HG02938 (cell line): Measurements from ENCODE around the gene CACNA1C.

Source experiments
- ATAC-seq: cut with Tn5 transposase; IDR thresholded peaks from one replicate; pipeline ENCODE4 v1.9.1; 2021; ENCODE audit warnings: mild to moderate bottlenecking, moderate library complexity; ENCODE audit not compliant: unreplicated experiment

Gene CACNA1C

DNA sequence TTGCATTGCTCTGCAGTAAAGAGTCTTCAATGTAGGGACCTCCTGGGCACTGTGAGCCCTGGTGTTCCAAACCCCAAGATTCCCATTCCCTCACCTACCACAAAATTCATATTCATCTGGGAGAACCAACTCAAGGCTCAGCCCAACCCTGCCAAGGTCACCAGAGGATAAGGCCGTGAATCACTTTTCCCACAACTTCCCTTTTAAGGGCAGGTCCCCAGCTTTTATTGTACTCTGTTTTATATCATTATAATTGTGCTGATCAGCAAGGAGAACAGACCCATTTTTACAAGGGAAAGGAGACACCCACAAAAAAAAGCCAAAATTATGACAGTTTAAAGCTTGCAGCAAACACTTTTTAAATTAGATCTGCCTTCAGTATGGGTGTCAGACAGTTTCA, 379.0 kb downstream of the CACNA1C start:
- no peak for ATAC-seq

DNA sequence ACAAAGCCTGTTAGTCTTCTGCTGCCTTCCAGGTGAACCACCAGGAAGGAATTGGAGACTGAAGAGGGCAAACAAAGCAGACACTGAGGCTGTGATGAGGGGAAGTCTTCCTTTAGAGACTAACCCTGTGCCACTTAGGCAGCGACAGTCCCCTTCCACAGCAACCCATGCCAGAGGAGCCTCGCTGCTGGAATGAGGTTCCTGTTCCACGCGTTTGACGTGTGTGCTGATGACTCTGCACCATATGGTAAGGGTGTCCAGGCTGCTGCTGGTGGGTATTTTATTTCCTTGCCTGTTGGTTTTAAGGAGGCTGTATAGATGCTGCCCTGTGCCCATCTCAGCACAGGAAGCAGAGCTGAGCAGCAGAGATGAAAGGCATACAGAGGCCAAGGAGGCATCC, 380.1 kb downstream of the CACNA1C start:
- no peak for ATAC-seq

GRCh38 chr12:2435511-2435910, 382.7 kb downstream of the CACNA1C start:
- ATAC-seq: no peak

DNA sequence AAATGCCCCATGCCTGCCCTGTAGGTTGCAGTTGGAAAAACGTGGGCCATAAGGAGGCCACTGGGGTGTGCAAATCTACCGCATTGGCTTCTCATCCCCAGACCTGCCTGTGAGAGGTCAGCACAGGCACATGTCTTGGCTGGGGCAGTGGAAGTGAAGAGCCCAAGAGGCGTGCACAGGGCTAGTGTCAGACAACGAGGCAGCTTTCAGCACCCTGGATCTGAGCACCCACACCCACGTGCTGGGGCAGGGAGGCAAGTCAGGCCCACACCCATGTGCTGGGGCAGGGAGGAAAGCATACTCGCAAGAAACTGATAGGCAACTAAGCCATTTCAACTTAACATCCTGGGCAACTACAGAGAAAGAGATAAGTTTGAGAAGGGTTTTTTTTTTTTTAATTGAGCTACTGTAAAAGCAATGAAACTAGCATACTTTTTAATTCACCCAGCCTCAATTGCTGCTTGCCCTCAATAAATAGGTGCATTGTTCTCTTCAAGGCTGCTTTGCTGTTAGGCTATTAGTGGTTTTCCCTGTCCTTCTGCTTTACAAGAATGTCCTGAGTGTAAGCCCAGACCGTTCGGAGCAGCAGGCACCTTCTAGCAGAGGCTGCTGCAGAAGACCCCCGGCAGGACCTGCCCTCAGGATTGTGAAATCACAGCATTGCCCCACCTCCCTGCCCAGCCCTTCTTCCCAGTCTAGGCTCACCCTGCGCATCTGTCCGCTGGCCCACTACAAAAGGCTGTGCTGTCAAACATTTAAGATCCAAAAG, 386.7 kb downstream of the CACNA1C start:
- ATAC-seq: no peak

GRCh38 chr12:2443776-2444175, 391.0 kb downstream of the CACNA1C start:
- no peak for ATAC-seq

DNA sequence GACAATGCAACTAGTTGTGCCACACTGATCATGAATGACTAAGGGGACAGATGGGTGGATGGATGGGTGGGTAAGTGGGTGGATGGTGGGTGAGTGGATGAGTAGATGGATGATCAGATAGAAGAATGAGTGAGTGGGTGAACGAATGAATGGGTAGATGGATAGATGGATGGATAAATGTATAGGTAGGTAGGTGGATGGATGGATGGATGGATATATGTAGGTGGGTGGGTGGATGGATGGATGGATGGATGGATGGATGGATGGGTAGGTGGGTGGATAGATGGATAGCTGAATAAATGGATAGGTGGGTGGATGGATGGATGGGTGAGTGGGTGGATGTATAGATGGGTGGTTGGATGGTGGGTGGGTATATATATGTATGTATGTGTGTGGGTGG, 393.2 kb downstream of the CACNA1C start:
- ATAC-seq: no peak

GRCh38 chr12:2447861-2448260, 395.1 kb downstream of the CACNA1C start:
- ATAC-seq: no peak

- no peak for ATAC-seq
Measured at GRCh38 chr12:2449586-2449985, 396.8 kb downstream of the CACNA1C start.

- ATAC-seq: no peak
Measured at GRCh38 chr12:2450553-2450952, 397.8 kb downstream of the CACNA1C start.

DNA sequence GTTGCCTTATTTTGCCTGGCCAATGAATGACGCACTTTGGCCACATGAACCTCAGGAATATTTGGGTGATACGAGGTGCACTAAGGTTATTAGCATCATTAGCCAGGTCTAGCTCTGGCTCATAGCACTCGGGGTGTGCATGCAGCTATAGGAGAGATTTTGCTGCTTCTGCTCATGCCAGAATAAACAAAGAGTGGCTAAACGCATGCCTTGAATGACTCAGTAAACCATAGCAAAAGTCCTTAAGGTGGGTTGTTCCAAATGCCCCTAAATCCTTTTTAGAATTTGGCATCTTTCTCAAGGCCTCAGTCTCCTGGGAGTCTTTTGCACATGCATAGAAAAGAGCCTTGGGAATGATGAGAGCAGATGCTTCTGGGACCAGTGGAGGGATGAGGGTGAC, 398.2 kb downstream of the CACNA1C start:
- no peak for ATAC-seq

GRCh38 chr12:2451497-2451896, 398.7 kb downstream of the CACNA1C start:
- no peak for ATAC-seq

DNA sequence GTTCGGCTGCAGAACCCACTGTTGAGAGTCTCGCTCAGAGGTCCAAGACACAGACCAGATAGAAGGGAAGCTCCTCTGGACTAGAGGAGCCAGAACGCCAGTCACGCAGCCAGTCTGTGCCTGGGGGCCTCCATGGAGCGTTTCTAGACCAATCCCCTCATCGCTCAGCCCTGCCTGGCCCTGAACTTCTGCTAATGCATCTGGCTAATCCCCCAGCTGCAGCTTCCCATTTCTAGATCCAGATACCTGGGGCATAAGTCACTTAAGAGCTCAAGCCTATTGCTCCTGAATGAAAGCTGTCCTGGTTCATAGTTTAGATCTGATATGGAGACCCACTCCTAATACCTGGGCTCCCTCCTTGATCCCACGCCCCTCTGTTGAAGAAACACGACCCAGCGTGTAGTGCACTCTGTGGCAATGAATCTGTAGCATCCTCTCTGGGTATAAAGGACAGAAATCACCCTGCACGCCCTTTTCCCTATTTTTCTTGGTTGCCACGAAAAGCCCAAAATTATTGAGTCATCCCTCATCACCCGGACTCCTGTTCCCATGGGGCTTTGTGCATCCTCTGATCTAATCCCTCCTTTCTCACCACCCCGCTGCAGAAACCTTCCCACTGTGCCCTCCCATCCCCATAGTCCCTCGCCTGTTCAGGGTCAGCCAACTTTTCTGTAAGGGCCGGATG, 400.4 kb downstream of the CACNA1C start:
- no peak for ATAC-seq

DNA sequence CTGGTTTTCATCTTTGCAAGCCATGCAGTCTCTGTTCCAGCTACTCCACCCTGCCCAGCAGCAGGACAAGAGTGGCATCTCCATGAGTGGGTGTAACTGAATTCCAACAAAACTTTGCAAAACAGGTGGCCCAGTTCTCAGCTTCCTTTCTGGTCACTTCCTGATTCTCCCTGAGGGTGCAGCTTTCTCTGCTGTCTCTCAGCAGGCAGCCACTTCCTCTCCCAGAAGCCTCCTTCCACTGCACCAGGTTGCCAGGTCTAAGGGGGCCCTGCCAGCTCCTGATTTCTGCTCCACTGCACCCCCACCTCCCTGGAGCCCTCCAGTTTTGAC, 400.9 kb downstream of the CACNA1C start:
- ATAC-seq: no peak

GRCh38 chr12:2454601-2455177, 401.9 kb downstream of the CACNA1C start:
- ATAC-seq: no peak

DNA sequence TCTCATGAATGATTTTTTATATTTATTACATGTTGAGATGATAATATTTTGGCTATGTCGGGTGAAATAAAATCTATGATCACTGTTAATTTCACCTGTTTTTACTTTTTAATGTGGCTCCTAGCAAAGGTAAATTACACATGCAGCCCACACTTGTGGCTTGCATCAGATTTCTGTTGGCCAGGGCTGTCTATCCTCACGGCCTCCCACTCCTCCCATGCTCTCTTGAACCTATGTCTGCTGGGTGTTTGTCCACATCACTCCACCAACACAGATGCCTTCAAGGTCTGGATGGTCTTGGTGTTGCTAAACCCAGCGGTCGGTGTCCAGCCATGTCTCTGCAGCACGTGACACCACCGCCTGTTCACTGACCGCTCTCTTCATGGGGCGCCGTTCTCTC, 402.6 kb downstream of the CACNA1C start:
- ATAC-seq: no peak

DNA sequence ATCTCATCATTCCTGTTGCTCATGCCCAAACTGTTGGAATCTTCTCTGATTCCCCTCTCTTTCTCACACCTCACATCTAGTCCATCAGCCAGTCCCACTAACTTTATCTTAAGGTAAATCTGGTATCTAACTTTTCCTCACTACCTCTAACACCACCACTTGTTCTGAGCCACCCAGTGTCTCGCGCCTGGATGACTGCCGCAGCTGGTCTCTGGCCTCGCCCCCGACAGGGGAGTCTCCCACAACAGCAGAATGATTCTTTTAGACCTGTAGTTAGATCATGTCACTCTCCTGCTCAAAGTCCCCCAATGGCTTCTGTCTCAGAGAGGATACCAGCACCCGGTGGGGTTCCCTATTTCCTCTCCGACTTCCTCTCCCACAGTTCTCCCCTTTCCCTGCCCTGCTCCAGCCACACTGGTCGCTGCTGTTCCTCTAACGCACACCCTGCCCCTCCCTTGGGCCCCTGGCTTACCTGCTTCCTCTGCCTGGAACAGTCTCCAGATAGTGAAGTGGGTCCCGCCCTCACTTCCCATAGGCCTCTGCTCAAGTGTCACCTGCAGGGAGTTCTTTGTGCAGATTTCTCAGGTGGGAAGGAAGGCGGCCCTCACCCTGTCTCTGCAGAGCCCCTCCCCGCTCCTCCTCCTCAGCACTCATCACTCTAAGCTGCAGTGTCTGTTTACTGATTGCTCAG, 403.5 kb downstream of the CACNA1C start:
- no peak for ATAC-seq

- no peak for ATAC-seq
Measured at GRCh38 chr12:2456813-2457186, 404.0 kb downstream of the CACNA1C start.

- ATAC-seq: no peak
Measured at GRCh38 chr12:2457215-2457932, 404.6 kb downstream of the CACNA1C start.

DNA sequence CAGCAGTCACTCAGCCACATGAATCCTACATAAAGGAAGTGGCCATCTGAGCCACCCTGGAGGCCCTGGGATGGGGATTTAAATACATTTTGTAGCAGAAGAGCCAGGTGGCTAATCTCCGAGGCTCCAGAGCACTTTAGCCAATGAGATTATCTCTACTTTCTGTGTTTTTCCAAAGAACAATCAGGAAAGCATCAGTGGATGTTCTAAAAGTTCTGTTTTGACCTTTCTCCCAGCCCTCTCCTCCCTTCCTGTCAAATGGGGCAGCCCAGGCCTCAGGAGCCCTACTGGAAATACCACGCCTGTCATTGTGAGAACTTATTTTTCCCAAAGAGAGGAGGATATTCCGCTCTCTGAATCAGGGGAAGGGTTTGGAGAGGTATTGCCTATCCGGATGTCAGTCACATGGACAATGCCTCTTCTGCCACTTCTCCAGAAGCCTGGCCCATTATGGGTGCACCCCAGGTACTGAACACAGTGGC, 405.2 kb downstream of the CACNA1C start:
- ATAC-seq: no peak

DNA sequence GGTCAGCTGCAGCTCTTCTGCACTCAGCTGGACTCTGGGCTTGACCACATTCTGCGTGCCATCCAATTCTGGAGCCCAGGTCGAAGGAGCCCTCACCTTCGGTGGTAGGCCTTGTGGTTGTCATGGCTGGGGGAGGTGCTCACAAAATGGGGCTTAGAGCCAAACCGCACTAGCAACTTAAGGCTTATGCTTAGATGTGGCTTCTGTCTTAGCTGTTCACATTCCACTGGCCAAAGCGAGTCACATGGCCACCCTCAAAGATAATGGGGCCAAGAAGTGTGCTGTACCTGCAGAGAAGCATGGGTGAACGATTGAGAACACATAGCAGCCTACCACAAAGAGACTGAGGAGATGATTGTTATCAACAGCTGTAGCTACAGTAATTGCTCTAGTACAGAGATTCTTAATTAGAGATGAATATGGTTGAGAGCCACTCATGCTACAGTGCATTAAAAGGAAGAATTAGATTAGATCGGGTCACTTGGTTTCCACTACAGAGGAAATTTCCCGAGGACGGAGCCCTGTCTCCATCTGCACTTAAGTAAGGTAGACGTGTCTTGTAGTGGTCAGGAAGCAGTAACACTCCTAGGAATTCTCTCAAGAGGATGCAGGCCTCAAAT, 407.4 kb downstream of the CACNA1C start:
- no peak for ATAC-seq

- ATAC-seq: no peak
Measured at GRCh38 chr12:2461046-2461445, 408.3 kb downstream of the CACNA1C start.
